GM13977 (cell line): ENCODE measurements around the gene CD52.
"Not testable (repeated sequence)": the region's sequence is repeated elsewhere in the genome, so short reads cannot be mapped to it uniquely, and the experiment has no call there.

Experiments used
- DNase-seq: peaks from one replicate; pipeline ENCODE4 v3.0.0; 2012; ENCODE audit warnings: low spot score
- in situ Hi-C: fragments of 300-500 bp; cut with MboI; formaldehyde crosslinking; loops from one replicate; pipeline ENCODE4 v1.12.0; 2022; ENCODE audit warnings: low sequenced_read_pairs, low pct_unique_long_range_greater_than_20kb, mixed read lengths, inconsistent platforms; ENCODE audit not compliant: unreplicated experiment
- TF ChIP-seq, protein P1 (sequence below): IDR thresholded peaks from 2 replicates; pipeline ENCODE4 v1.5.1; 2012; ENCODE audit warnings: mild to moderate bottlenecking, control low read depth; ENCODE audit not compliant: insufficient read depth; ENCODE audit errors: extremely low read depth, missing control alignments

Gene CD52

DNA sequence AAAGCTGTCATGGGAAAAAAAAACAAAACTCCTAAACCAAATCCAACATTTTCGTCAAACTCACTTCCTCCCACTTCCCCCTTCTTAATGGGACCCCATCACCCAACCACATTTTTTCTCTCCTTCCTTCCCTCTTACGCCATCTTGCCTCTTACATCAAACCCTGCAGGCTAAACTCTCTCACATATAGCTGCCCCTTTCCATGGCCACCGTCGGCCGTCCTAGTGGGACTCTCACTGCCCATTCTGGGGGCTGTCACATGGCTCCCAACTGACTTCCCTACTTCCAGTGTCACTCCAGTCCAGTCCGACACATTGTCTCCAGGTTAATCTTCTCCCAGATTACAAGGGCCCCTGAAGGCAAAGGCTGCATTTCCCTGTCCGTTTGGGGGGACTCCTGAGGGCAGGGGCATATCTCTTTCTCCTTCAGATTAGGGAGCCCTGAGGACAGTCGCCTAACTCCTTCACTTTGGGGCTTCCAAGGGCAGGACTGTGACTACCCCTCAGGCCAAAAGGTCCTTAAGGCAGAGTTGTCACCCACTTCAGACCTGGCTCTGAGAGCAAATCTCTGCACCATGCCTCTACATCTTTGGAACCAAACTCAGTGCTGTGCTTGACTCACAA, 12.0 kb upstream of the CD52 start:
- DNase-seq, result no peak
- TF ChIP-seq, protein P1, sequence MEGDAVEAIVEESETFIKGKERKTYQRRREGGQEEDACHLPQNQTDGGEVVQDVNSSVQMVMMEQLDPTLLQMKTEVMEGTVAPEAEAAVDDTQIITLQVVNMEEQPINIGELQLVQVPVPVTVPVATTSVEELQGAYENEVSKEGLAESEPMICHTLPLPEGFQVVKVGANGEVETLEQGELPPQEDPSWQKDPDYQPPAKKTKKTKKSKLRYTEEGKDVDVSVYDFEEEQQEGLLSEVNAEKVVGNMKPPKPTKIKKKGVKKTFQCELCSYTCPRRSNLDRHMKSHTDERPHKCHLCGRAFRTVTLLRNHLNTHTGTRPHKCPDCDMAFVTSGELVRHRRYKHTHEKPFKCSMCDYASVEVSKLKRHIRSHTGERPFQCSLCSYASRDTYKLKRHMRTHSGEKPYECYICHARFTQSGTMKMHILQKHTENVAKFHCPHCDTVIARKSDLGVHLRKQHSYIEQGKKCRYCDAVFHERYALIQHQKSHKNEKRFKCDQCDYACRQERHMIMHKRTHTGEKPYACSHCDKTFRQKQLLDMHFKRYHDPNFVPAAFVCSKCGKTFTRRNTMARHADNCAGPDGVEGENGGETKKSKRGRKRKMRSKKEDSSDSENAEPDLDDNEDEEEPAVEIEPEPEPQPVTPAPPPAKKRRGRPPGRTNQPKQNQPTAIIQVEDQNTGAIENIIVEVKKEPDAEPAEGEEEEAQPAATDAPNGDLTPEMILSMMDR, result no peak
- in situ Hi-C loops, result no loop called here

DNA sequence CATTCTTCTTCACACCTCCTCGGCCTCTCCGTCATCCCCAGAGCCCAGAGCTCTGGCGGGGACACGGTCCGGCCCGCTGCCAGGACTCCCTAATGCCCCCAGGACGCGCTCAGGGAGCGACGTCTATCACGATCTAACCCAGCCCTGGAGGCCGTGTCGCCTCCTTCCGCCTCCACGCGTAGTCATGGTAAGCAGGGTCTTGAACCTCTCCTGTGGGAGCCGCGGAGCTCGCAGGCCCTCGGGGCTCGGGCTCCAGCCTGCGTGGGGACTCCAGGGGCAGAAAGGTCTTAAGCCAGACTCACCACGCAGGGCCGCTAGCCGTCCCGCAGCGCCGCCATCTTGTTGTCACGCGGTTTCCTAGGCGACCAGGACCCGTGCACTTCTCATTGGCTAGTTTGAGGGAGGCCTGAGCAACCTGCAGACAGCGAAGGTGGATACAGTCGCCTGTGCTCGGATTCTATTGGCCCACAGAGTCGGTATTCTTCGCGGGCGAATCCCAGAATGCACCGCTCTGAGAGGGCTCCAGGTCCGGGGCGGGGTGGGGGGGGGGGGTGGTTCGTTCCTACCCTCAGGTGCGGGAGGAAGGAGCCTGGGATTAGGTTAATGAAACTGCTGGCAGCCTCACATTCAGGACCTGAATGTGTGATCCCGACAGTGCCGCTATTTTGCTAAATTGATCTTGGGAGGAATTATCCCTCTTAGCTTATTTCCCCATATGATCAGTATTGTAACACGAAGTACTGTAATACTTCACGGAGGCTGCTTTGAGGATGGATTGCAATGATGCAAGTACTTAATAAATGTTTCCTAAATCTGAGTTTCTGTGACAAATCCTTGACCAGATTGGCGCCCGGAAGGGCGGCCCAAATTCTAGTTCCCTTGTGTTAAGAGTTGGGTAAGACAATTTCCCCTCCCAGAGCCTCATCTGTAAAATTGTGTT, 11.2 kb upstream of the CD52 start, which contains the start of gene UBXN11:
Gene UBXN11, minus strand, starts transcription at position 347 of the 940 bp plus-strand sequence. CDS start 3,753 bp downstream, outside the sequence.
- TF ChIP-seq, protein P1, result no peak
- DNase-seq, result peak; percentile 97
- in situ Hi-C loops, result no loop called here

DNA sequence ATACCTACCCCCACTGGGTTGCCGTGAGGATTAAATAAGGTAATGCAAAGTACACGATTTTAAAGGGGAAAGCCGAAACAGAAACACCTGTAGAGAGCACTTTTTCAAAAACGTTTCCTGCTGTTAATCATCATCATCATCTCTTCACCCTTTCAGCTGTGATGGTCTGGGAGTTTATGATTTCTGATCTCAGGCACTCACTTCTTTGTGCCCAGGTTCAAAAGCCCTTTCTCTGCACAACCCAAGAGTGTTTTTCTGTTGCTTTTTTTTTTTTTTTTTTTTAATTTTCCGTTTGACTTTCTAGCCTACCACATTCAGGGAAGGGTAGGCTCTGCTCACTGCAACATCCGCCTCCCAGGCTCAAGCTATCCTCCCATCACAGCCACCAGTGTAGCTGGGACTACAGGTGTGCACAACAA, 10.4 kb upstream of the CD52 start:
- no peak for DNase-seq
- in situ Hi-C loops, result no loop called here
- TF ChIP-seq, protein P1, result no peak

DNA sequence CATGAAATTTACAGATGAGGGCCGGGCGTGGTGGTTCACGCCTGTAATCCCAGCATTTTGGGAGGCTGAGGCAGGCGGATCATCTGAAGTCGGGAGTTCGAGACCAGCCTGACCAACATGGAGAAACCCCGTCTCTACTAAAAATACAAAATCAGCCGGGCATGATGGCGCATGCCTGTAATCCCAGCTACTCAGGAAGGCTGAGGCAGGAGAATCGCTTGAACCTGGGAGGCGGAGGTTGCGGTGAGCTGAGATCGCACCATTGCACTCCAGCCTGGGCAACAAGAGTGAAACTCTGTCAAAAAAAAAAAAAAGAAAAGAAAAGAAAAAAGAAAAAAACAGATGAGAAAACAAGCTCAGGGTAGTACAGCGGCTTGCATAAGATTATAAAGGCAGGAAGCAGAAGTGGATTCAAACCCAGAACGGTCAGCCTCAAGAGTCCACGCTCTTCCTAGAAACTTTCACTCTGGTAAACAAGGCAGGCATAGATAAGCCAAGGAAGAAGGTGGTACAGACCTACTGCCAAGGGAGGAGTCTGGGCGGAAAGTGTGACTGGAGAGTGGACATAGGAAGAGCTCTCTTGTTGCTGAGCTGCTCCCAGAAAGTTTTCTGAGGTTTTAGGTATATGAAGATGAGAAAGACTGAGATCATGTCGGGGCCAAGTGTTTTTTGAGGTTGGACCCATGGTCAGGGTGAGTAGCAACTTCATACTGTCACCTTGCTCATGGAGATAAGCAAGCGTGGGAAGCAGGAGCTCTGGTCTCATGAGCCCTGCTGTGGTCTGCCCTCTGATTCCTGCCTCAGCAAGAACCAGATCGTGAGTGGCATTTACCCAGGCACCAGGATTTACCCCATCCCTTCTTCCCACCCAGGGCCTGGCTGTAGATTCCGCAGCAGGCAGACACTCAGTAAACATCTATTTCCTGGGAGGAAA, 9.5 kb upstream of the CD52 start:
- DNase-seq, in situ Hi-C loops: not testable (repeated sequence)

DNA sequence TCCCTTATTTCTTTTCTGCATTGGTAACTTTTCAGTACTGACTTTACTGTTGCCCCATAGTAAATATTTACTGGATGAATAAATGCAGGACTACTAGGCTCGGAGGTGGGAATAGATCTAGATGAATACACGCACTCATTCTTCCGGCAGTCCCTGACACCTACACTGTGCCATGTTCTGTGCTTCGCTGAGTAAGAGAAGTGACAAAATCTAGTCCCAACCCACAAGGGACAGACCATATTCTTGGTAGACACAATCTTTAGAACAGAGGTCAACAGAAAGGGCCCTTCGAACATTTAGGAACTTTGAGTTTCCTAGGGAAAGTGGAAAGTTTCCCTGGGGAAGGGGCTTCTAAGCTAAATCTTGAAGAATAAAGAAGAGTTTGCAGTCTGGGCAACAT, 3.3 kb upstream of the CD52 start:
- DNase-seq, result no peak
- TF ChIP-seq, protein P1, result no peak
- in situ Hi-C loops, result no loop called here

DNA sequence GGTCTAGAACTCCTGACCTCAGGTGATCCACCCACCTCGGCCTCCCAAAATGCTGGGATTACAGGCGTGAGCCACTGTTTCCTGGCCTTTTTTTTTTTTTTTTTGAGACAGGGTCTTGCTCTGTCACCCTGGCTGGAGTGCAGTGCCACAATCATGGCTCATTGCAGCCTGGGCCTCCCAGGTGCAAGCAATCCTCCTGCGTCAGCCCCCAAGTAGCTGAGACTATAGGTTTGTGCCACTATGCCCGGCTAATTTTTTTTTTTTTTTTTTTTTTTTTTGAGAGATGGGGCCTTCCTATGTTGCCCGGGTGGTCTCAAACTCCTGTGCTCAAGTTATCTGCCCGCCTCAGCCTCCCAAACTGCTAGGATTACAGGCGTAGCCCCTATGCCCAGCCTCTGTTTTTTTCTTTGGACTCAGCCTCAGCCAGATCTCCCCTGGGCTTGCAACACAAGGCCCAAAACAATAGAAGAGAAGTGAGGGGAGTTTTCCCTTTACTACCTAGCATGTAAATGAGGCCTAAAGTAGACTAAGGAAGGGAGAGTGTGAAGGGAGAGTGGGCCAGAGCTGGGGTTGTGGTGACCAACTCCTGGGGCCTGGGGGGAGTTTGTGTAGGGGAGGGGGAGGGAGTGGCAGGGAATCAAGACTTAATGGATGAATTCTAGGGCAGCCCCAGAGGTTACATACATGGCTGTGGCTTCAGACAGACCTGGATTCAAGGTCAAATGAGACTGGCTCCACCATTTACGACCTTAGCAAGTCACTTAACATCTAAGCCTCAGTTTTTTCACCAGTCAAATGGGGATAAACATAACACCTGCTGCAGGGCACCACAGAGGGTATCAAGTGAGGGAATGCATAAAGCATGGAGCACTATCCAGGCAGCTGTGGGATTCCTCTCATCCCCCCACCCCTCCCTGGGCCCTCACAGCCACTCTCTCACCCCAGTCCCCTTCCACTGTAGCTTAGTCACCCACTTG, 1.6 kb upstream of the CD52 start:
- in situ Hi-C loops, result no loop called here
- TF ChIP-seq, protein P1, result no peak
- no peak for DNase-seq
